Measurements from ENCODE around the gene ATP1A4. TPM values are rescaled to one million over a fixed set of nuclear protein-coding genes. Genes with fewer than 3 reads are reported as not detected.

Gene ATP1A4
- total and polyA plus RNA-seq, 9 of the 15 experiments (the other 6 are each of a cell fraction or from before 2014, with no cell fraction given), result 0.07 TPM; not detected in 8

GRCh38 chr1:160205242-160206035 is 54.0 kb downstream of the ATP1A4 start, which contains the start of gene PEA15 (continued):
- TF ChIP-seq YY1 (IDR thresholded peaks at IDR 0.05; ENCODE audit: borderline replicate concordance in 1 of 3, control insufficient read depth in 1 of 3, extremely low read depth in 1 of 3, insufficient read depth in 3 of 3, insufficient read length in 1 of 3, insufficient replicate concordance in 2 of 3, low read depth in 1 of 3, low read length in 2 of 3), result peak in 2 of 3 experiments; percentile 24 to 29
- TF ChIP-seq PRMT5 (CRISPR knock-in tag; IDR thresholded peaks at IDR 0.05), result 0 out of 2 replicates have a peak, but pooled peaks have one; percentile 61
- TF ChIP-seq, protein P1, sequence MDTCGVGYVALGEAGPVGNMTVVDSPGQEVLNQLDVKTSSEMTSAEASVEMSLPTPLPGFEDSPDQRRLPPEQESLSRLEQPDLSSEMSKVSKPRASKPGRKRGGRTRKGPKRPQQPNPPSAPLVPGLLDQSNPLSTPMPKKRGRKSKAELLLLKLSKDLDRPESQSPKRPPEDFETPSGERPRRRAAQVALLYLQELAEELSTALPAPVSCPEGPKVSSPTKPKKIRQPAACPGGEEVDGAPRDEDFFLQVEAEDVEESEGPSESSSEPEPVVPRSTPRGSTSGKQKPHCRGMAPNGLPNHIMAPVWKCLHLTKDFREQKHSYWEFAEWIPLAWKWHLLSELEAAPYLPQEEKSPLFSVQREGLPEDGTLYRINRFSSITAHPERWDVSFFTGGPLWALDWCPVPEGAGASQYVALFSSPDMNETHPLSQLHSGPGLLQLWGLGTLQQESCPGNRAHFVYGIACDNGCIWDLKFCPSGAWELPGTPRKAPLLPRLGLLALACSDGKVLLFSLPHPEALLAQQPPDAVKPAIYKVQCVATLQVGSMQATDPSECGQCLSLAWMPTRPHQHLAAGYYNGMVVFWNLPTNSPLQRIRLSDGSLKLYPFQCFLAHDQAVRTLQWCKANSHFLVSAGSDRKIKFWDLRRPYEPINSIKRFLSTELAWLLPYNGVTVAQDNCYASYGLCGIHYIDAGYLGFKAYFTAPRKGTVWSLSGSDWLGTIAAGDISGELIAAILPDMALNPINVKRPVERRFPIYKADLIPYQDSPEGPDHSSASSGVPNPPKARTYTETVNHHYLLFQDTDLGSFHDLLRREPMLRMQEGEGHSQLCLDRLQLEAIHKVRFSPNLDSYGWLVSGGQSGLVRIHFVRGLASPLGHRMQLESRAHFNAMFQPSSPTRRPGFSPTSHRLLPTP (IDR thresholded peaks at IDR 0.05; ENCODE audit: borderline replicate concordance, extremely low read depth, insufficient read length), result no peak
- no peak for TF ChIP-seq ZBTB9 (CRISPR knock-in tag; IDR thresholded peaks at IDR 0.05)
- TF ChIP-seq, protein P2, sequence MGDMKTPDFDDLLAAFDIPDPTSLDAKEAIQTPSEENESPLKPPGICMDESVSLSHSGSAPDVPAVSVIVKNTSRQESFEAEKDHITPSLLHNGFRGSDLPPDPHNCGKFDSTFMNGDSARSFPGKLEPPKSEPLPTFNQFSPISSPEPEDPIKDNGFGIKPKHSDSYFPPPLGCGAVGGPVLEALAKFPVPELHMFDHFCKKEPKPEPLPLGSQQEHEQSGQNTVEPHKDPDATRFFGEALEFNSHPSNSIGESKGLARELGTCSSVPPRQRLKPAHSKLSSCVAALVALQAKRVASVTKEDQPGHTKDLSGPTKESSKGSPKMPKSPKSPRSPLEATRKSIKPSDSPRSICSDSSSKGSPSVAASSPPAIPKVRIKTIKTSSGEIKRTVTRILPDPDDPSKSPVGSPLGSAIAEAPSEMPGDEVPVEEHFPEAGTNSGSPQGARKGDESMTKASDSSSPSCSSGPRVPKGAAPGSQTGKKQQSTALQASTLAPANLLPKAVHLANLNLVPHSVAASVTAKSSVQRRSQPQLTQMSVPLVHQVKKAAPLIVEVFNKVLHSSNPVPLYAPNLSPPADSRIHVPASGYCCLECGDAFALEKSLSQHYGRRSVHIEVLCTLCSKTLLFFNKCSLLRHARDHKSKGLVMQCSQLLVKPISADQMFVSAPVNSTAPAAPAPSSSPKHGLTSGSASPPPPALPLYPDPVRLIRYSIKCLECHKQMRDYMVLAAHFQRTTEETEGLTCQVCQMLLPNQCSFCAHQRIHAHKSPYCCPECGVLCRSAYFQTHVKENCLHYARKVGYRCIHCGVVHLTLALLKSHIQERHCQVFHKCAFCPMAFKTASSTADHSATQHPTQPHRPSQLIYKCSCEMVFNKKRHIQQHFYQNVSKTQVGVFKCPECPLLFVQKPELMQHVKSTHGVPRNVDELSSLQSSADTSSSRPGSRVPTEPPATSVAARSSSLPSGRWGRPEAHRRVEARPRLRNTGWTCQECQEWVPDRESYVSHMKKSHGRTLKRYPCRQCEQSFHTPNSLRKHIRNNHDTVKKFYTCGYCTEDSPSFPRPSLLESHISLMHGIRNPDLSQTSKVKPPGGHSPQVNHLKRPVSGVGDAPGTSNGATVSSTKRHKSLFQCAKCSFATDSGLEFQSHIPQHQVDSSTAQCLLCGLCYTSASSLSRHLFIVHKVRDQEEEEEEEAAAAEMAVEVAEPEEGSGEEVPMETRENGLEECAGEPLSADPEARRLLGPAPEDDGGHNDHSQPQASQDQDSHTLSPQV (IDR thresholded peaks at IDR 0.05), result no peak
- no peak for TF ChIP-seq SIRT6 (IDR thresholded peaks at IDR 0.05; ENCODE audit: low read depth, low read length)
- TF ChIP-seq ZZZ3 (IDR thresholded peaks at IDR 0.05), result no peak
- TF ChIP-seq, protein P3, sequence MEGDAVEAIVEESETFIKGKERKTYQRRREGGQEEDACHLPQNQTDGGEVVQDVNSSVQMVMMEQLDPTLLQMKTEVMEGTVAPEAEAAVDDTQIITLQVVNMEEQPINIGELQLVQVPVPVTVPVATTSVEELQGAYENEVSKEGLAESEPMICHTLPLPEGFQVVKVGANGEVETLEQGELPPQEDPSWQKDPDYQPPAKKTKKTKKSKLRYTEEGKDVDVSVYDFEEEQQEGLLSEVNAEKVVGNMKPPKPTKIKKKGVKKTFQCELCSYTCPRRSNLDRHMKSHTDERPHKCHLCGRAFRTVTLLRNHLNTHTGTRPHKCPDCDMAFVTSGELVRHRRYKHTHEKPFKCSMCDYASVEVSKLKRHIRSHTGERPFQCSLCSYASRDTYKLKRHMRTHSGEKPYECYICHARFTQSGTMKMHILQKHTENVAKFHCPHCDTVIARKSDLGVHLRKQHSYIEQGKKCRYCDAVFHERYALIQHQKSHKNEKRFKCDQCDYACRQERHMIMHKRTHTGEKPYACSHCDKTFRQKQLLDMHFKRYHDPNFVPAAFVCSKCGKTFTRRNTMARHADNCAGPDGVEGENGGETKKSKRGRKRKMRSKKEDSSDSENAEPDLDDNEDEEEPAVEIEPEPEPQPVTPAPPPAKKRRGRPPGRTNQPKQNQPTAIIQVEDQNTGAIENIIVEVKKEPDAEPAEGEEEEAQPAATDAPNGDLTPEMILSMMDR (IDR thresholded peaks at IDR 0.05 in 2 of 3, conservative IDR thresholded peaks at IDR 0.05 in 1 of 3; ENCODE audit: insufficient read depth in 2 of 3, low read depth in 1 of 3, low read length in 3 of 3), result no peak
- no peak for TF ChIP-seq BRF2 (IDR thresholded peaks at IDR 0.05; ENCODE audit: borderline replicate concordance, insufficient read depth, insufficient read length)
- TF ChIP-seq ZNF696 (CRISPR knock-in tag; conservative IDR thresholded peaks at IDR 0.05), result no peak
- TF ChIP-seq, protein P4, sequence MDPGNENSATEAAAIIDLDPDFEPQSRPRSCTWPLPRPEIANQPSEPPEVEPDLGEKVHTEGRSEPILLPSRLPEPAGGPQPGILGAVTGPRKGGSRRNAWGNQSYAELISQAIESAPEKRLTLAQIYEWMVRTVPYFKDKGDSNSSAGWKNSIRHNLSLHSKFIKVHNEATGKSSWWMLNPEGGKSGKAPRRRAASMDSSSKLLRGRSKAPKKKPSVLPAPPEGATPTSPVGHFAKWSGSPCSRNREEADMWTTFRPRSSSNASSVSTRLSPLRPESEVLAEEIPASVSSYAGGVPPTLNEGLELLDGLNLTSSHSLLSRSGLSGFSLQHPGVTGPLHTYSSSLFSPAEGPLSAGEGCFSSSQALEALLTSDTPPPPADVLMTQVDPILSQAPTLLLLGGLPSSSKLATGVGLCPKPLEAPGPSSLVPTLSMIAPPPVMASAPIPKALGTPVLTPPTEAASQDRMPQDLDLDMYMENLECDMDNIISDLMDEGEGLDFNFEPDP (CRISPR knock-in tag; IDR thresholded peaks at IDR 0.05), result no peak

Data from K562 (cell line).